A549 (cell line): ENCODE results near the gene ENPEP. TPM values are rescaled to one million over a fixed set of nuclear protein-coding genes. Genes with fewer than 3 reads are reported as not detected.
"Not testable (repeated sequence)": the region's sequence is repeated elsewhere in the genome, so short reads cannot be mapped to it uniquely, and the experiment has no call there.

Experiments
- ATAC-seq, 2 experiments: fragments of 200-7000 bp in 1 of 2; fragments of >200 bp in 1 of 2; cut with Nextera tagmentation in 1 of 2; cut with Tn5 transposase in 1 of 2; 3 replicates each; pipeline versions ENCODE4 v1.8.0 to v1.9.1; 2018 to 2020; ENCODE audit warnings: mild to moderate bottlenecking in 1 of 2, moderate library complexity in 1 of 2
- CTCF ChIA-PET: fragments of 300-600 bp; sonication (Branson Sonifier 250); formaldehyde crosslinking; extraction: SDS; loops from one replicate; lab custom pipeline; 2021; ENCODE audit warnings: antibody characterized with exemption, inconsistent platforms; lab: Yijun Ruan, JAX
- POLR2A ChIA-PET: fragments of 350-600 bp; formaldehyde crosslinking; extraction: SDS; loops from one replicate; lab custom pipeline; 2021; ENCODE audit warnings: antibody characterized with exemption, inconsistent platforms; lab: Yijun Ruan, JAX
- DNase-seq, 2 experiments: peaks; one replicate each; pipeline versions ENCODE4 v3.0.0 to v3.0.0-alpha.2; 2011 to 2016; ENCODE audit warnings: low read depth in 1 of 2, low spot score in 1 of 2
- FAIRE-seq: peaks from 2 replicates; lab custom pipeline; 2011; peaks lifted over from hg19 to GRCh38; lab: Jason Lieb, UNC
- H3K27ac ChIP-seq, 2 experiments: fragments of >200 bp; sonication (Bioruptor Twin); formaldehyde crosslinking; 3 replicates each; pipeline ENCODE4 v1.5.1; 2016 to 2017
- H3K4me1 ChIP-seq: fragments of >200 bp; sonication (Bioruptor Twin); formaldehyde crosslinking; 3 replicates; pipeline ENCODE4 v1.6.1; 2016
- H3K4me2 ChIP-seq: fragments of >200 bp; sonication (Bioruptor Twin); formaldehyde crosslinking; 3 replicates; pipeline ENCODE4 v1.6.1; 2016
- H3K4me3 ChIP-seq: fragments of >200 bp; sonication (Bioruptor Twin); formaldehyde crosslinking; 3 replicates; pipeline ENCODE4 v1.5.1; 2016
- H3K9me3 ChIP-seq: fragments of >200 bp; sonication (Bioruptor Twin); formaldehyde crosslinking; 3 replicates; pipeline ENCODE4 v1.6.1; 2016
- ATOH8 ChIP-seq: fragments of 250-450 bp; sonication (Bioruptor Pico); IDR thresholded peaks from 2 replicates; pipeline ENCODE4 v1.5.0; 2020; ENCODE audit warnings: low read depth, mild to moderate bottlenecking, moderate library complexity
- BCL3 ChIP-seq: fragments of >200 bp; sonication (Bioruptor Twin); formaldehyde crosslinking; IDR thresholded peaks from 3 replicates; pipeline ENCODE4 v1.6.1; 2016
- CEBPB ChIP-seq, 2 experiments: fragments of >200 bp in 1 of 2; sonication (Bioruptor Twin) in 1 of 2; formaldehyde crosslinking in 1 of 2; IDR thresholded peaks; 2 replicates each; pipeline ENCODE4 v1.6.1; 2012 to 2016
- CHD2 ChIP-seq: fragments of 150-350 bp; IDR thresholded peaks from 2 replicates; pipeline ENCODE4 v1.6.1; 2014; ENCODE audit warnings: low read length; ENCODE audit not compliant: partially characterized antibody
- EP300 ChIP-seq, 2 experiments: fragments of >200 bp; sonication (Bioruptor Twin); formaldehyde crosslinking; IDR thresholded peaks; 2 replicates in 1 of 2; 3 replicates in 1 of 2; pipeline ENCODE4 v1.6.1; 2016 to 2017
- HES2 ChIP-seq: fragments of >200 bp; sonication (Bioruptor Twin); formaldehyde crosslinking; IDR thresholded peaks from 2 replicates; pipeline ENCODE4 v1.6.1; 2016
- KDM1A ChIP-seq: fragments of 200-600 bp; sonication (generic); IDR thresholded peaks from 2 replicates; pipeline ENCODE4 v1.6.1; 2016; ENCODE audit warnings: low read depth, mild to moderate bottlenecking
- POLR2AphosphoS2 ChIP-seq: conservative IDR thresholded peaks from 2 replicates; pipeline ENCODE4 v1.6.1; 2012; ENCODE audit warnings: low read length, improper control_type of control experiment, inconsistent platforms
- RFX5 ChIP-seq: fragments of 450-650 bp; IDR thresholded peaks from 2 replicates; pipeline ENCODE4 v1.7.1; 2014; ENCODE audit warnings: antibody characterized with exemption, mild to moderate bottlenecking, moderate library complexity
- SMC3 ChIP-seq: fragments of >200 bp; sonication (Bioruptor Twin); formaldehyde crosslinking; IDR thresholded peaks from 3 replicates; pipeline ENCODE4 v1.6.1; 2018; ENCODE audit warnings: inconsistent platforms
- SREBF2 ChIP-seq: fragments of 450-650 bp; IDR thresholded peaks from 2 replicates; pipeline ENCODE4 v1.6.1; 2014; ENCODE audit warnings: mild to moderate bottlenecking, moderate library complexity
- ZSCAN20 ChIP-seq: fragments of 250-450 bp; sonication (Bioruptor Pico); IDR thresholded peaks from 2 replicates; pipeline ENCODE4 v1.8.0; 2022; ENCODE audit warnings: mild to moderate bottlenecking, moderate library complexity
- whole genome bisulfite sequencing: methylation state at CpG from one replicate; pipeline ENCODE4 v1.1.6; 2017; ENCODE audit errors: missing lambda C conversion rate; 5-methylcytosine and 5-hydroxymethylcytosine counted together
- polyA minus RNA-seq: library from RNA; depleted of rRNA, polyadenylated mRNA; stranded (reverse); fragments of >200 nt; gene quantifications from 2 replicates; pipeline ENCODE4 v1.2.3, GENCODE V29; 2011; rRNA and poly(A)+ RNA removed
- polyA plus RNA-seq, 4 experiments: library from polyadenylated mRNA; depleted of rRNA in 3 of 4; stranded (reverse); fragments of >200 nt; fragmentation: RNase III in 1 of 4; extraction: RNeasy Plus Mini Kit Qiagen cat#74134 plus additional on column Dnase treatment in 1 of 4; gene quantifications; 2 replicates in 3 of 4; 3 replicates in 1 of 4; pipeline ENCODE4 v1.2.3, GENCODE V29; 2011 to 2017

The ENPEP gene
- polyA plus RNA-seq (2011; rRNA removed) (0.21 and 0.62 TPM in 2 replicates), polyA plus RNA-seq (2017; fragmentation: RNase III; extraction: RNeasy Plus Mini Kit Qiagen cat#74134 plus additional on column Dnase treatment) (0.09 to 0.18 TPM (median 0.12 TPM) in 3 replicates), polyA minus RNA-seq (0.10 and 0.58 TPM in 2 replicates)
- polyA plus RNA-seq (2012; cell fraction: cytosol; rRNA removed) = 0.01 and 0.03 TPM in 2 replicates
- polyA plus RNA-seq (2012; cell fraction: nucleus; rRNA removed) = 0.01 and 0.02 TPM in 2 replicates

GRCh38 chr4:110475881-110476818 is at the start of gene ENPEP:
Gene ENPEP, plus strand, starts transcription at chr4:110476155. Its CDS starts 260 bp downstream, at chr4:110476415.
- CTCF ChIA-PET = interaction anchor here (1.0 kb wide), 1 partner anchor 33 kb away, joined by 3 read pairs; no protein-coding TSS in a partner anchor
- no peaks in the 10 kb centered on the region for H3K9me3 ChIP-seq
- ATAC-seq = no peak
- peak within 1 kb of the TSS; percentile 21; the same call in 1 of the 3 replicates for H3K4me3 ChIP-seq
- FAIRE-seq = no peak
- no peak within 1 kb of the TSS for H3K27ac ChIP-seq
- WGBS = 54% methylated on average over 33 of the region's 39 CpGs
- TF ChIP-seq HES2 (no peak), RFX5 (no peak), SREBF2 (no peak), CHD2 (no peak), ZSCAN20 (CRISPR knock-in tag) (no peak), SMC3 (no peak), POLR2AphosphoS2 (no peak), CEBPB (IDR thresholded peaks at IDR 0.05) (no peak), BCL3 (no peak), EP300 (IDR thresholded peaks at IDR 0.05) (no peak), KDM1A (no peak), ATOH8 (CRISPR knock-in tag) (no peak)
- H3K4me1 ChIP-seq = no peaks in the 10 kb centered on the region
- DNase-seq = no peak
- peak within 1 kb of the TSS; percentile 47 for H3K4me2 ChIP-seq
- POLR2A ChIA-PET = no interaction called here

- DNase-seq, ATAC-seq, H3K4me1 ChIP-seq, H3K9me3 ChIP-seq, POLR2A ChIA-PET, H3K27ac ChIP-seq, H3K4me2 ChIP-seq, CTCF ChIA-PET, FAIRE-seq, H3K4me3 ChIP-seq: not testable (repeated sequence)
- no CpG with 5 or more reads among the region's 2 CpGs for WGBS
Observed at GRCh38 chr4:110431805-110432204, 44.1 kb upstream of the ENPEP start.

GRCh38 chr4:110437292-110437691 is 38.7 kb upstream of the ENPEP start:
- H3K9me3 ChIP-seq, H3K4me3 ChIP-seq, H3K4me1 ChIP-seq, ATAC-seq, DNase-seq, POLR2A ChIA-PET, FAIRE-seq, H3K4me2 ChIP-seq, CTCF ChIA-PET, H3K27ac ChIP-seq: not testable (repeated sequence)
- 17% methylated on average over 3 of the region's 3 CpGs for WGBS

GRCh38 chr4:110439209-110439608 is 36.7 kb upstream of the ENPEP start:
- not testable (repeated sequence) for H3K9me3 ChIP-seq

More at GRCh38 chr4:110439209-110439608, 36.7 kb upstream of the ENPEP start:
- CTCF ChIA-PET, H3K4me1 ChIP-seq, H3K4me3 ChIP-seq, POLR2A ChIA-PET, FAIRE-seq, H3K27ac ChIP-seq, H3K4me2 ChIP-seq, DNase-seq, ATAC-seq: not testable (repeated sequence)
- 59% methylated on average over 1 of the region's 1 CpG for WGBS
